Activated CD4-positive, alpha-beta T cell treated with anti-CD3 and anti-CD28 coated beads, Interleukin-2, amount 50 U/mL, for 16 hours (primary cell): ENCODE measurements around the gene PNKD.
"Not testable (repeated sequence)": the region's sequence is repeated elsewhere in the genome, so short reads cannot be mapped to it uniquely, and the experiment has no call there.

Experiments
- DNase-seq: peaks from one replicate; pipeline ENCODE4 v3.0.0-alpha.2; 2020

Gene PNKD

GRCh38 chr2:218293715-218294429, 23.6 kb downstream of the PNKD start:
- no peak for DNase-seq

- no peak for DNase-seq
These were observed 24.2 kb downstream of the PNKD start for GRCh38 chr2:218294430-218295022.

GRCh38 chr2:218295029-218295428, 24.7 kb downstream of the PNKD start:
- no peak for DNase-seq

GRCh38 chr2:218296200-218296599, 25.9 kb downstream of the PNKD start:
- no peak for DNase-seq

GRCh38 chr2:218296847-218297246, 26.5 kb downstream of the PNKD start:
- no peak for DNase-seq

GRCh38 chr2:218298314-218298875, 28.1 kb downstream of the PNKD start:
- DNase-seq, result no peak

GRCh38 chr2:218300141-218300540, 29.8 kb downstream of the PNKD start:
- no peak for DNase-seq

GRCh38 chr2:218301176-218301819, 31.0 kb downstream of the PNKD start:
- peak; percentile 91 for DNase-seq

GRCh38 chr2:218305383-218305782, 35.1 kb downstream of the PNKD start:
- DNase-seq, result no peak

- no peak for DNase-seq
These were observed 36.0 kb downstream of the PNKD start for GRCh38 chr2:218306184-218306920.

- no peak for DNase-seq
These were observed 37.2 kb downstream of the PNKD start for GRCh38 chr2:218307415-218308090.

GRCh38 chr2:218310853-218311540, 40.7 kb downstream of the PNKD start:
- no peak for DNase-seq

- not testable (repeated sequence) for DNase-seq
These were observed 41.4 kb downstream of the PNKD start for GRCh38 chr2:218311541-218312266.

GRCh38 chr2:218312267-218312756, 42.0 kb downstream of the PNKD start:
- no peak for DNase-seq

GRCh38 chr2:218313356-218313755, 43.0 kb downstream of the PNKD start:
- DNase-seq, result no peak

GRCh38 chr2:218314764-218315163, 44.4 kb downstream of the PNKD start:
- not testable (repeated sequence) for DNase-seq

GRCh38 chr2:218315397-218315796, 45.1 kb downstream of the PNKD start:
- no peak for DNase-seq

- DNase-seq, result no peak
These were observed 46.9 kb downstream of the PNKD start for GRCh38 chr2:218317303-218317630.

- no peak for DNase-seq
These were observed 47.5 kb downstream of the PNKD start for GRCh38 chr2:218317835-218318234.

- DNase-seq, result no peak
These were observed 47.9 kb downstream of the PNKD start for GRCh38 chr2:218318241-218318640.

GRCh38 chr2:218319813-218320365, 49.6 kb downstream of the PNKD start:
- DNase-seq, result no peak
